ENCODE data around the gene LRRC39. TPM values are rescaled to one million over a fixed set of nuclear protein-coding genes. Genes with fewer than 3 reads are reported as not detected.

LRRC39 gene
- total and polyA plus RNA-seq, 8 donors = 0.45 to 2.9 (median 0.98) TPM; not detected in 3

GRCh38 chr1:100137602-100138001 is 40.5 kb downstream of the LRRC39 start:
- no peak overlapping the region for H3K27ac ChIP-seq
- intact Hi-C loops (cut with DNase I; ENCODE audit: low total_unique reads) = no loop called here
- WGBS, 5 donors = 89 to 99% (median 97%) methylated on average over 2 of the region's 2 CpGs
- no peak for DNase-seq
- H3K9me3 ChIP-seq = no peaks in the 10 kb centered on the region
- no peaks in the 10 kb centered on the region for H3K27me3 ChIP-seq
- no peak overlapping the region for H3K4me3 ChIP-seq
- peaks cover 25 to 59% (median 58%) of the 10 kb centered on the region in 4 donors for H3K36me3 ChIP-seq
- TF ChIP-seq POLR2A (IDR thresholded peaks at IDR 0.05) (no peak), CTCF (IDR thresholded peaks at IDR 0.05) (no peak), POLR2AphosphoS5 (IDR thresholded peaks at IDR 0.05) (no peak), EP300 (IDR thresholded peaks at IDR 0.05) (no peak)
- H3K4me1 ChIP-seq = peaks cover 11 to 30% (median 20%) of the 10 kb centered on the region in 4 donors

- H3K9me3 ChIP-seq = no peaks in the 10 kb centered on the region
- intact Hi-C loops (cut with DNase I; ENCODE audit: low total_unique reads) = no loop called here
- 72 to 76% (median 73%) methylated on average over 3 of the region's 3 CpGs for WGBS, 5 donors
Observed at GRCh38 chr1:100134872-100135271, 43.2 kb downstream of the LRRC39 start.

GRCh38 chr1:100132566-100133477 is 45.2 kb downstream of the LRRC39 start, which contains the start of the genes SASS6 and TRMT13:
Gene SASS6, minus strand, starts transcription at chr1:100132930. Its CDS starts 116 bp downstream, at chr1:100132814.
Gene TRMT13, plus strand, starts transcription at chr1:100133163. Its CDS starts 6 bp downstream, at chr1:100133169.
- Histone ChIP-seq H3K4me1 (peaks cover 15 to 48% (median 28%) of the 10 kb centered on the region in 4 donors), H3K27me3 (no peaks in the 10 kb centered on the region), H3K36me3 (peaks cover 9 to 12% (median 11%) of the 10 kb centered on the region in 4 donors), H3K9me3 (no peaks in the 10 kb centered on the region), H3K4me3 (peak within 1 kb of the TSS; percentile 69 to 94 (median 86)), H3K27ac (peak within 1 kb of the TSS; percentile 70 to 86 (median 86))
- WGBS, 5 donors = 0% methylated on average over 57 of the region's 57 CpGs
- TF ChIP-seq CTCF (IDR thresholded peaks at IDR 0.05) = peak in 2 of 7 experiments; percentile 22 to 43
- no peak for TF ChIP-seq EP300 (IDR thresholded peaks at IDR 0.05)
- peak; percentile 88 to 97 (median 91) for TF ChIP-seq POLR2AphosphoS5 (IDR thresholded peaks at IDR 0.05)
- TF ChIP-seq POLR2A (IDR thresholded peaks at IDR 0.05) = no peak
- intact Hi-C loops (cut with DNase I; ENCODE audit: low total_unique reads) = no loop called here
- DNase-seq = peak; percentile 97 to 99

More at GRCh38 chr1:100134872-100135271, 43.2 kb downstream of the LRRC39 start:
- peaks cover 15 to 48% (median 31%) of the 10 kb centered on the region in 4 donors for H3K4me1 ChIP-seq
- no peak for DNase-seq
- H3K27me3 ChIP-seq = no peaks in the 10 kb centered on the region
- H3K27ac ChIP-seq = no peak overlapping the region
- no peak overlapping the region for H3K4me3 ChIP-seq
- TF ChIP-seq EP300 (IDR thresholded peaks at IDR 0.05) (no peak), POLR2A (IDR thresholded peaks at IDR 0.05) (no peak), POLR2AphosphoS5 (IDR thresholded peaks at IDR 0.05) (no peak), CTCF (IDR thresholded peaks at IDR 0.05) (no peak)
- H3K36me3 ChIP-seq = peaks cover 14 to 32% (median 31%) of the 10 kb centered on the region in 4 donors

- intact Hi-C loops (cut with DNase I; ENCODE audit: low total_unique reads) = no loop called here
- no peaks in the 10 kb centered on the region for H3K27me3 ChIP-seq
- WGBS, 5 donors = 71 to 81% (median 74%) methylated on average over 8 of the region's 8 CpGs
- TF ChIP-seq POLR2A (IDR thresholded peaks at IDR 0.05) (no peak), EP300 (IDR thresholded peaks at IDR 0.05) (no peak), POLR2AphosphoS5 (IDR thresholded peaks at IDR 0.05) (no peak), CTCF (IDR thresholded peaks at IDR 0.05) (no peak)
- DNase-seq = no peak
- H3K27ac ChIP-seq = no peak overlapping the region
- H3K36me3 ChIP-seq = peaks cover 0 to under 1% (median 0%) of the 10 kb centered on the region in 4 donors
- H3K4me1 ChIP-seq = peaks cover 15 to 48% (median 28%) of the 10 kb centered on the region in 4 donors
- H3K9me3 ChIP-seq = no peaks in the 10 kb centered on the region
- H3K4me3 ChIP-seq = peak overlapping the region in 3 of 4 donors; percentile 69 to 94 (median 92)
Observed at GRCh38 chr1:100131623-100132022, 46.4 kb downstream of the LRRC39 start.

All from stomach (tissue), 9 donors.